Measurements from ENCODE around the gene B3GALNT1.

- no peak for TF ChIP-seq CTCF (IDR thresholded peaks at IDR 0.05)
- no peak for TF ChIP-seq POLR2A (IDR thresholded peaks at IDR 0.05)
Observed at GRCh38 chr3:161148832-161149475, 43.8 kb upstream of the B3GALNT1 start.
